ENCODE measurements around the gene RPS2.

The RPS2 gene

GRCh38 chr16:1981398-1981836 is 16.8 kb upstream of the RPS2 start, which contains the start of gene NOXO1:
NOXO1 (minus strand) TSS chr16:1981469; CDS start chr16:1981179, 290 bp downstream.
- DNase-seq (ENCODE audit: low read depth) = no peak

GRCh38 chr16:1980770-1981087 is 16.1 kb upstream of the RPS2 start:
- DNase-seq (ENCODE audit: low read depth) = no peak

GRCh38 chr16:1980030-1980769 is 15.6 kb upstream of the RPS2 start:
- no peak for DNase-seq (ENCODE audit: low read depth)

- DNase-seq (ENCODE audit: low read depth) = no peak
Observed at GRCh38 chr16:1979271-1980029, 14.8 kb upstream of the RPS2 start.

GRCh38 chr16:1978476-1979120 is 14.0 kb upstream of the RPS2 start:
- no peak for DNase-seq (ENCODE audit: low read depth)

GRCh38 chr16:1977875-1978268 is 13.2 kb upstream of the RPS2 start:
- no peak for DNase-seq (ENCODE audit: low read depth)

- no peak for DNase-seq (ENCODE audit: low read depth)
Observed at GRCh38 chr16:1976951-1977874, 12.6 kb upstream of the RPS2 start.

- DNase-seq (ENCODE audit: low read depth) = no peak
Observed at GRCh38 chr16:1976216-1976520, 11.5 kb upstream of the RPS2 start.

- DNase-seq (ENCODE audit: low read depth) = no peak
Observed at GRCh38 chr16:1975432-1976215, 11.0 kb upstream of the RPS2 start.

GRCh38 chr16:1974157-1975070 is 9.8 kb upstream of the RPS2 start:
- no peak for DNase-seq (ENCODE audit: low read depth)

- no peak for DNase-seq (ENCODE audit: low read depth)
Observed at GRCh38 chr16:1973461-1974156, 9.0 kb upstream of the RPS2 start.

- no peak for DNase-seq (ENCODE audit: low read depth)
Observed at GRCh38 chr16:1972490-1972877, 7.9 kb upstream of the RPS2 start.

- peak; percentile 95 for DNase-seq (ENCODE audit: low read depth)
Observed at GRCh38 chr16:1971796-1972489, 7.3 kb upstream of the RPS2 start, which contains the start of gene TBL3. TBL3 (plus strand) TSS chr16:1972053; CDS start chr16:1972165, 112 bp downstream.

- no peak for DNase-seq (ENCODE audit: low read depth)
Observed at GRCh38 chr16:1968146-1968953, 3.7 kb upstream of the RPS2 start.

- no peak for DNase-seq (ENCODE audit: low read depth)
Observed at GRCh38 chr16:1966460-1966859, 1.8 kb upstream of the RPS2 start, which contains the start of gene RNF151. RNF151 (plus strand) TSS chr16:1966856; CDS start chr16:1966882, 26 bp downstream.

GRCh38 chr16:1965396-1966001 is 873 bp upstream of the RPS2 start:
- no peak for DNase-seq (ENCODE audit: low read depth)

GRCh38 chr16:1963806-1964505 is 670 bp downstream of the RPS2 start:
- DNase-seq (ENCODE audit: low read depth) = no peak
